Adipocyte (in vitro differentiated cells): Measurements from ENCODE around the gene FBXL2.

Experiments
- DNase-seq: peaks from one replicate; pipeline ENCODE4 v3.0.0-alpha.2; 2015; ENCODE audit warnings: low read depth
- H3K27me3 ChIP-seq: replicated peaks from 2 replicates; pipeline ENCODE4 v1.7.0; 2013; ENCODE audit warnings: mild to moderate bottlenecking, low read length, moderate library complexity; ENCODE audit not compliant: control insufficient read depth, insufficient read depth
- H3K36me3 ChIP-seq: 2 replicates; pipeline ENCODE4 v1.7.0; 2013; ENCODE audit warnings: low read length, mild to moderate bottlenecking, moderate library complexity; ENCODE audit not compliant: control insufficient read depth, insufficient read depth, severe bottlenecking
- H3K4me1 ChIP-seq: 2 replicates; pipeline ENCODE4 v1.7.0; 2013; ENCODE audit warnings: mild to moderate bottlenecking, low read length, moderate library complexity; ENCODE audit not compliant: control insufficient read depth, insufficient read depth
- H3K4me3 ChIP-seq: 2 replicates; pipeline ENCODE4 v1.7.0; 2013; ENCODE audit warnings: mild to moderate bottlenecking, low read length, moderate library complexity
- H3K9ac ChIP-seq: 2 replicates; pipeline ENCODE4 v1.7.0; 2013; ENCODE audit warnings: mild to moderate bottlenecking, low read length, moderate library complexity
- H3K9me3 ChIP-seq: 2 replicates; pipeline ENCODE4 v1.7.0; 2013; ENCODE audit warnings: mild to moderate bottlenecking, low read length, moderate library complexity; ENCODE audit not compliant: control insufficient read depth

Gene FBXL2

DNA sequence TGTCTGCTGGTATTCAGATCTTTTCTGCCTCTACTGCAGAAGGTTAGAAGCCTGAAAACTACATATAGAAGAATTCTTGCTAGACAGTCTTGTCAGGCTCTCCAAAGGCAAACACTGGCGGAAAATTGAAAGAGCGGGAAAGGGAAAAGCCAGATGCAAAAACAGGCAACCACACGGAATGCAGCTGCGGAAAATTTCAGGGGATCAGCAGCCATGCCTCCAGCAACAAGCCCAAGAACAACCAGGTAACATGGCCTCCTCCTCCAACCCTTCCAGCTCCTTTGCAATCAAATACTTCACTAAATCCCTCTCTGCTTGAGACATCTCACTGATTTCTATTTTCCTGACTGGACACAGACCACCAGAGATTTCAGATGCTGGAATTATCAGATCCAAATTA is 153.3 kb downstream of the FBXL2 start:
- Histone ChIP-seq H3K36me3 (no peaks in the 10 kb centered on the region), H3K27me3 (no peaks in the 10 kb centered on the region), H3K9me3 (no peaks in the 10 kb centered on the region), H3K9ac (peak overlapping the region; percentile 28), H3K4me3 (no peak overlapping the region), H3K4me1 (peaks cover 73% of the 10 kb centered on the region)
- no peak for DNase-seq

DNA sequence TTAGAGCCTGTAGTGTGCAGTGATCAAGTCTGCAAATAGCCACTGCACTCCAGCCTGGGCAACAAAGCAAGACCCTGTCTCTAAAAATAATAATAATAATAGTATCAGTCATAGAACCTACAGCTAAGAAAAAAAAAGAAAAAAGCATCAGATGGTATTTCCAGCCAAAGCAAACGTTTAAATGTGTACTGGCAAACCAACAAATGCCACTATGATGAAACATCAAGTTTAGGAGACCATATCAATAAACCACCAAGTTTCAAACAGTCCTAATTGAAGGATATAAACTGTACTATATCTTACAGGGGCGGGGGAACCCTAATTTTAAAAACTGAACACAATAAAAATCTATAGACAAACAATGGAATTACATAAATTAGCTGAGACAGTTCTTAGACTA is 156.6 kb downstream of the FBXL2 start:
- H3K4me1 ChIP-seq: peaks cover 82% of the 10 kb centered on the region
- no peaks in the 10 kb centered on the region for H3K27me3 ChIP-seq
- DNase-seq: peak; percentile 40
- peak overlapping the region; percentile 34 for H3K9ac ChIP-seq
- no peaks in the 10 kb centered on the region for H3K9me3 ChIP-seq
- H3K4me3 ChIP-seq: no peak overlapping the region
- H3K36me3 ChIP-seq: no peaks in the 10 kb centered on the region
